HG03565 (cell line): ENCODE data around the gene NKX6-1.

Experiments used
- ATAC-seq: cut with Tn5 transposase; IDR thresholded peaks from one replicate; pipeline ENCODE4 v1.9.1; 2021; ENCODE audit warnings: mild to moderate bottlenecking, moderate library complexity; ENCODE audit not compliant: unreplicated experiment

The NKX6-1 gene

GRCh38 chr4:84480082-84480481 lies 19.0 kb downstream of the NKX6-1 start:
- no peak for ATAC-seq

DNA sequence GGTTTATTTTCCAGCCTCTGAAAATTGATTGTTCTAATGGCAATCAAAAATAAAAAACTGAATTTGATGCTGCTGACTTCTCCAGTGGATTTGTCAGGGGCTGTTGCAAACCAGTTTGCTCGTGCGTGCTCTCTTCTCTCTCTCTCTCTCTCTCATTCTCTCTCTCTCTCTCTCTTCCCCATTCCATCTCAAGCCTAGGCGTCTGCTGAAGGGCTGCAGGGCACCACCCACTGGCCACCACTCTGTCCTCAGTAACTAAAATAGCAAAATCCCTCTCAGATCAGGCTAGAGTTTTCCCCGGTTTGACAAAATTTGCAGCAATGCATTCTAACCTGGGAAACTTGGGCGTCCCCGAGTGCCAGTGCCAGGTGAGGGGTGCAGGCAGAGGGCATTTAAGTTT lies 19.4 kb downstream of the NKX6-1 start:
- ATAC-seq, result no peak

- no peak for ATAC-seq
Observed at GRCh38 chr4:84477738-84478137, 21.4 kb downstream of the NKX6-1 start.

DNA sequence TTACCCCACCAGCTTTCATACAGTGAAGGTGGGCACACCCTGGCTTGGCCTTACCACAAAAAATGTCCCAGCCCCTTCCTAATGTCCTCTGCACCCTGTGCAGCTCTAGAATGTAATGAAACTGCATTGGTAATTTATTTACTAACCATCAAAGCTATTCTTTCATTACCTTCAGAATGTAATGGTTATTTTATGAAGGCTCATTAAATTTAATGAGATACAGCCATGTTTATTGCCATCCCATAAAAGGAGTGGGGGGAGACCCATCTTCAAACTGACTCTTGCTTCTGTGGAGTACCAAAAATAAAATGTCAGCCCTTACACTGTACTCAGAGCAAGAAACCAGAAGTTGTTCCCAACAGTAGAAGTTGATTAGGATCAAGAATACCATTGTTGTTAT lies 25.0 kb downstream of the NKX6-1 start:
- ATAC-seq, result no peak

DNA sequence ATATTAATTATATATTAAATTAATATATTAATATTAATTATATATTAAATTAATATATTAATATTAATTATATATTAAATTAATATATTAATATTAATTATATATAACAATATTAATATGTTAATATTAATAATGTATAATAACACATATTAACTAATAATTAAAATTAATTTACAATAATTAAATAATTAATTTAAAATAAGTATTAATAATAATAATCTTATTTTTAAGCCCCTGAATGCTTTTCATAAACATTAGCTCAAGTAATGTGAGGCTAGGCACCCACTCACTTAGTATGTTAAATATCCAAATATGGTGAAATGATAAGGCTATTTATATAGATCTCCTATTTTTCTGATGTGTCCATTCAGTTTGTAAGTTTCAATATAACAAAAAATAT lies 26.9 kb downstream of the NKX6-1 start:
- no peak for ATAC-seq

DNA sequence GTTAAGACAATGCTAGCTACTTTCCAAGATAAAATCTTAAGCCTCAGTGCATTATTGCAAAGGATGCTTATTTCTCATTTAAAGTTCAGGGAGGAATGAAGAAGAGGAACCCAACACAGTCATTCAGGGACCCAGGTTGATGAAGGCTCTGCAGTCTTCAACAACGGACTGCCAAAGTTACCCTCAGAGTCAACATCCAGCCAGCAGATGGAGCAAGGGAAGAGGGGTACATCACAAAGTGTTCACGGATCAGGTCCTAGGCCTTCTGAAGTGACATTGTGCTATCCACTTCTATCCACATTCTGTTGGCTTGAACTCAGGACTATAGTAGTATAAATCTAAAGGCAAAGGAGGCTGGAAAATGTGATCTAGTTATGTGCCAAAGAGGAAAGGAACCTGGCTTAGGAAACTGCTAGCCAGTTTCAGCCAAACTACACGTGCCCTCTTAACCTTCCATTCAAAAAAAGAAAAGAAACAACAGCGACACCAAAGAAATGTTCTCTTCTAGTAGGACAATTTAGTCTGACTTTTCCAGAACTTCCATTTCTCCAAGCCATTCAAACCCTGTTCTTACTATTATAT lies 28.8 kb downstream of the NKX6-1 start:
- no peak for ATAC-seq

DNA sequence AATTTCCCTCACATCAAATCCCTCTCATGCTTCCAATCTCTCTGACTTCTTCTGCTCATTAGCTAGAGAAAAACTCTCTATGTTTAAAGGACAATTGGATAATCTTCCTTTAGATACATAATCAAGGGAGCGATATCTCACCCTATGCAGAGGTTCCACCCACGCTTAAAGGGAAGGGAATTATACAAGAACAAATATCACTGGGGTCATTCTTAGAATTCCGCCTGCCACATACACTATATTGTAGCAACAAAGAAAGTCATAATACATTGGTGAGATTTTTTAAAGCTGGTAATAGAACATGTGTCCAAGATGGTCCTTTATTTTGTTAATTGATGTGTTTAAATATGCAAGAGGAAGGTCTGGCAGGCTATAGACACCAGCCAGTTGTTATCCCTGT lies 31.5 kb downstream of the NKX6-1 start:
- no peak for ATAC-seq

- ATAC-seq, result no peak
Observed at GRCh38 chr4:84459783-84460182, 39.3 kb downstream of the NKX6-1 start.

GRCh38 chr4:84456157-84456556 lies 42.9 kb downstream of the NKX6-1 start:
- no peak for ATAC-seq

DNA sequence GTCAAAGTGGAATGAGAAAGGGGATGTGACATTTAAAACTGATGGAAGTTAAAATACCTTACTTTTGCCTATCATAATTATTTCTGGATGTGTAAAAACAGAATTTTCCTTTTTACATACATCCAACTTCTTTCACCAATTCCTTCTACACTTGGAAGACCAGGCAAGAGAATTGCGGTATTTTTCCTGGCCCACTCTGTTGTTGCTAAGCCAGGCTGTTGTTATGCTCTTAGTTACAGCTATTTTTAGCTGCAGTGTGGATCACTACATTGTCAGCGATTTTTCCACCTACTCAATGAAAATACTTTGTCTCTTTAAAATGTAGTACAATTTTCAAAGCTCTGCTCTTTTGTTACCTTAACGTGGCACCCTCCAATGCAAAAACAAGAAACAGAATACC lies 43.4 kb downstream of the NKX6-1 start:
- no peak for ATAC-seq

DNA sequence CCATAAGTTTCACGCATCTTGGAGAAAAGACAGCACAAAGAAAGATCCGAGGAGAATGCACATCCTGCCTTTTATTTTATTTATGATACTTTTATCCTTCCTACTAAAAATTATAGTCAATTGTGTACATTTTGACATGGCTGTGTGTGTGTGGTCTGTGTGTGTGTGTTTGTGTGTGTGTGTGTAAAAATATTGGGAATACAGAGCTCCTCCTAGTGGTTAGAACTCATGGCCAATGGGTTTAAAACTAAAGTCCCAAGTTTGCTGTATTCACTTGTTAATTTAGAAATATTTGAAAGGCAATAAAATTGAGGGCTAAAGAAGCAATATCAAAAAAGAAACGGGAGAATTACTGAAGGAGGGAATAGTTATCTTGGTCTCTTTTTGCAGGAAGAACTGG lies 47.5 kb downstream of the NKX6-1 start:
- ATAC-seq, result no peak

- ATAC-seq, result no peak
Observed at GRCh38 chr4:84443523-84443922, 55.6 kb downstream of the NKX6-1 start.

GRCh38 chr4:84442778-84443177 lies 56.3 kb downstream of the NKX6-1 start:
- ATAC-seq, result no peak
